ENCODE measurements around the gene TMEM130. TPM values are rescaled to one million over a fixed set of nuclear protein-coding genes. Genes with fewer than 3 reads are reported as not detected.

Gene TMEM130
- total and polyA plus RNA-seq, 9 of the 15 experiments (the other 6 are each of a cell fraction or from before 2014, with no cell fraction given): 0.07 TPM; not detected in 8

GRCh38 chr7:98831641-98832221, 38.1 kb downstream of the TMEM130 start:
- ChIA-PET CTCF (ENCODE audit: low intra/inter-chr PET ratio) (interaction anchor here (0.8 kb wide), 1 partner anchor 411 kb away, joined by 3 read pairs; no protein-coding TSS in a partner anchor), POLR2A (interaction anchor here (0.6 kb wide), 1 partner anchor 18 kb away, joined by 3 read pairs; no protein-coding TSS in a partner anchor)
- Histone ChIP-seq H3K36me3 (ENCODE audit: control insufficient read depth, insufficient read depth, low read length) (no peaks in the 10 kb centered on the region), H3K4me2 (ENCODE audit: insufficient read depth, low read length) (no peak overlapping the region), H3K9me1 (ENCODE audit: control insufficient read depth, insufficient read depth, low read length) (peaks cover 2% of the 10 kb centered on the region), H3K4me1 (replicated peaks in 1 of 2; ENCODE audit: control insufficient read depth in 2 of 2, insufficient read depth in 2 of 2, low read length in 2 of 2) (peaks cover 0 to 2% of the 10 kb centered on the region in 2 experiments; a peak in 1 of 5 replicates), H4K20me1 (replicated peaks; ENCODE audit: control insufficient read depth, insufficient read depth, low read length) (0 out of 2 replicates have a peak, but pooled peaks cover 6% of the 10 kb centered on the region), H2AFZ (ENCODE audit: low read depth, low read length) (no peak overlapping the region), H3K9me3 (replicated peaks; ENCODE audit: control insufficient read depth, insufficient read depth, low read depth, low read length) (no peaks in the 10 kb centered on the region), H3K27me3 (ENCODE audit: control insufficient read depth in 2 of 2, insufficient read depth in 2 of 2, low read length in 2 of 2) (peaks cover 7 to 57% of the 10 kb centered on the region in 2 experiments; a peak in 4 of 5 replicates), H3K9ac (ENCODE audit: insufficient read depth in 1 of 2, low read depth in 2 of 2, low read length in 2 of 2) (no peak overlapping the region), H3K27ac (ENCODE audit: extremely low read depth, low read depth, low read length) (no peak overlapping the region), H3K4me3 (no peak overlapping the region), H3K79me2 (ENCODE audit: control insufficient read depth, insufficient read depth, low read length) (no peaks in the 10 kb centered on the region)
- FAIRE-seq: peak; percentile 82
- peak; percentile 59 to 77 (median 70) for DNase-seq (ENCODE audit: extremely low read depth in 1 of 4, low spot score in 3 of 4)
- BruUV-seq (replicated peaks): no TSS peak
- intact Hi-C loops (cut with micrococcal nuclease) (no loop called here), in situ Hi-C loops (cut with MboI) (no loop called here)
- ATAC-seq: peak; percentile 83
- WGBS (ENCODE audit: insufficient coverage, low coverage, missing lambda C conversion rate): 5% methylated on average over 8 of the region's 8 CpGs
- TF ChIP-seq, protein P1, sequence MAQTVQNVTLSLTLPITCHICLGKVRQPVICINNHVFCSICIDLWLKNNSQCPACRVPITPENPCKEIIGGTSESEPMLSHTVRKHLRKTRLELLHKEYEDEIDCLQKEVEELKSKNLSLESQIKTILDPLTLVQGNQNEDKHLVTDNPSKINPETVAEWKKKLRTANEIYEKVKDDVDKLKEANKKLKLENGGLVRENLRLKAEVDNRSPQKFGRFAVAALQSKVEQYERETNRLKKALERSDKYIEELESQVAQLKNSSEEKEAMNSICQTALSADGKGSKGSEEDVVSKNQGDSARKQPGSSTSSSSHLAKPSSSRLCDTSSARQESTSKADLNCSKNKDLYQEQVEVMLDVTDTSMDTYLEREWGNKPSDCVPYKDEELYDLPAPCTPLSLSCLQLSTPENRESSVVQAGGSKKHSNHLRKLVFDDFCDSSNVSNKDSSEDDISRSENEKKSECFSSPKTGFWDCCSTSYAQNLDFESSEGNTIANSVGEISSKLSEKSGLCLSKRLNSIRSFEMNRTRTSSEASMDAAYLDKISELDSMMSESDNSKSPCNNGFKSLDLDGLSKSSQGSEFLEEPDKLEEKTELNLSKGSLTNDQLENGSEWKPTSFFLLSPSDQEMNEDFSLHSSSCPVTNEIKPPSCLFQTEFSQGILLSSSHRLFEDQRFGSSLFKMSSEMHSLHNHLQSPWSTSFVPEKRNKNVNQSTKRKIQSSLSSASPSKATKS (CRISPR knock-in tag; IDR thresholded peaks at IDR 0.05): no peak
- TF ChIP-seq EP400 (IDR thresholded peaks at IDR 0.05): no peak
- TF ChIP-seq CC2D1A (IDR thresholded peaks at IDR 0.05): no peak
- TF ChIP-seq WHSC1 (IDR thresholded peaks at IDR 0.05; ENCODE audit: low read length): no peak
- TF ChIP-seq BCOR (IDR thresholded peaks at IDR 0.05): 0 out of 2 replicates have a peak, but pooled peaks have one; percentile 49
- TF ChIP-seq KLF13 (tag; IDR thresholded peaks at IDR 0.05; ENCODE audit: borderline replicate concordance, low read depth): no peak
- TF ChIP-seq ZNF75A (CRISPR knock-in tag; IDR thresholded peaks at IDR 0.05): no peak
- no peak for TF ChIP-seq ZNF354B (CRISPR knock-in tag; IDR thresholded peaks at IDR 0.05)
- no peak for TF ChIP-seq GTF2F1 (IDR thresholded peaks at IDR 0.05; ENCODE audit: low read depth, low read length)
- peak; percentile 17 for TF ChIP-seq RBM25 (IDR thresholded peaks at IDR 0.05; ENCODE audit: low read depth, low read length, severe bottlenecking)
- TF ChIP-seq, protein P2, sequence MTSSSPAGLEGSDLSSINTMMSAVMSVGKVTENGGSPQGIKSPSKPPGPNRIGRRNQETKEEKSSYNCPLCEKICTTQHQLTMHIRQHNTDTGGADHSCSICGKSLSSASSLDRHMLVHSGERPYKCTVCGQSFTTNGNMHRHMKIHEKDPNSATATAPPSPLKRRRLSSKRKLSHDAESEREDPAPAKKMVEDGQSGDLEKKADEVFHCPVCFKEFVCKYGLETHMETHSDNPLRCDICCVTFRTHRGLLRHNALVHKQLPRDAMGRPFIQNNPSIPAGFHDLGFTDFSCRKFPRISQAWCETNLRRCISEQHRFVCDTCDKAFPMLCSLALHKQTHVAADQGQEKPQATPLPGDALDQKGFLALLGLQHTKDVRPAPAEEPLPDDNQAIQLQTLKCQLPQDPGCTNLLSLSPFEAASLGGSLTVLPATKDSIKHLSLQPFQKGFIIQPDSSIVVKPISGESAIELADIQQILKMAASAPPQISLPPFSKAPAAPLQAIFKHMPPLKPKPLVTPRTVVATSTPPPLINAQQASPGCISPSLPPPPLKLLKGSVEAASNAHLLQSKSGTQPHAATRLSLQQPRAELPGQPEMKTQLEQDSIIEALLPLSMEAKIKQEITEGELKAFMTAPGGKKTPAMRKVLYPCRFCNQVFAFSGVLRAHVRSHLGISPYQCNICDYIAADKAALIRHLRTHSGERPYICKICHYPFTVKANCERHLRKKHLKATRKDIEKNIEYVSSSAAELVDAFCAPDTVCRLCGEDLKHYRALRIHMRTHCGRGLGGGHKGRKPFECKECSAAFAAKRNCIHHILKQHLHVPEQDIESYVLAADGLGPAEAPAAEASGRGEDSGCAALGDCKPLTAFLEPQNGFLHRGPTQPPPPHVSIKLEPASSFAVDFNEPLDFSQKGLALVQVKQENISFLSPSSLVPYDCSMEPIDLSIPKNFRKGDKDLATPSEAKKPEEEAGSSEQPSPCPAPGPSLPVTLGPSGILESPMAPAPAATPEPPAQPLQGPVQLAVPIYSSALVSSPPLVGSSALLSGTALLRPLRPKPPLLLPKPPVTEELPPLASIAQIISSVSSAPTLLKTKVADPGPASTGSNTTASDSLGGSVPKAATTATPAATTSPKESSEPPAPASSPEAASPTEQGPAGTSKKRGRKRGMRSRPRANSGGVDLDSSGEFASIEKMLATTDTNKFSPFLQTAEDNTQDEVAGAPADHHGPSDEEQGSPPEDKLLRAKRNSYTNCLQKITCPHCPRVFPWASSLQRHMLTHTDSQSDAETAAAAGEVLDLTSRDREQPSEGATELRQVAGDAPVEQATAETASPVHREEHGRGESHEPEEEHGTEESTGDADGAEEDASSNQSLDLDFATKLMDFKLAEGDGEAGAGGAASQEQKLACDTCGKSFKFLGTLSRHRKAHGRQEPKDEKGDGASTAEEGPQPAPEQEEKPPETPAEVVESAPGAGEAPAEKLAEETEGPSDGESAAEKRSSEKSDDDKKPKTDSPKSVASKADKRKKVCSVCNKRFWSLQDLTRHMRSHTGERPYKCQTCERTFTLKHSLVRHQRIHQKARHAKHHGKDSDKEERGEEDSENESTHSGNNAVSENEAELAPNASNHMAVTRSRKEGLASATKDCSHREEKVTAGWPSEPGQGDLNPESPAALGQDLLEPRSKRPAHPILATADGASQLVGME (CRISPR knock-in tag; IDR thresholded peaks at IDR 0.05): no peak
- TF ChIP-seq CBX1 (IDR thresholded peaks at IDR 0.05; ENCODE audit: low read depth): peak; percentile 71; the same call in 1 of the 2 replicates
- TF ChIP-seq MECOM (CRISPR knock-in tag; IDR thresholded peaks at IDR 0.05): no peak

All from K562 (cell line).